A673 (cell line): ENCODE measurements around the gene GPR26.

Source experiments
- CTCF ChIP-seq: fragments of 300-800, 200-600 bp; sonication (generic); conservative IDR thresholded peaks from 2 replicates; pipeline ENCODE4 v1.5.1; 2017; ENCODE audit warnings: low read depth, mild to moderate bottlenecking, antibody characterized with exemption, low read length, moderate library complexity, mixed read lengths
- EZH2 ChIP-seq: fragments of 200-600 bp; sonication (generic); IDR thresholded peaks from 2 replicates; pipeline ENCODE4 v1.6.1; 2017; ENCODE audit warnings: borderline replicate concordance, low read depth, mild to moderate bottlenecking, mixed read lengths, antibody characterized with exemption, low read length; ENCODE audit not compliant: poor library complexity, severe bottlenecking

GRCh38 chr10:123669886-123670285, 3.7 kb downstream of the GPR26 start:
- TF ChIP-seq CTCF, result no peak
- no peak for TF ChIP-seq EZH2
